MM.1S (cell line): ENCODE measurements around the gene EGR4.
A peak's percentile ranks its signal among the peaks of the same experiment; 100 is the strongest.

Source experiments
- DNase-seq: peaks from one replicate; pipeline ENCODE4 v3.0.0-alpha.2; 2015
- H2AFZ ChIP-seq: fragments of 300-600 bp; sonication (generic); 2 replicates; pipeline ENCODE4 v1.6.0; 2016; ENCODE audit warnings: antibody characterized with exemption, low read length
- H3F3A ChIP-seq: fragments of 300-600 bp; sonication (generic); 2 replicates; pipeline ENCODE4 v1.6.1; 2016; ENCODE audit warnings: mild to moderate bottlenecking, antibody characterized with exemption, low read length, moderate library complexity, mixed read lengths; ENCODE audit not compliant: insufficient read depth
- H3K27ac ChIP-seq: fragments of 300-600 bp; sonication (generic); 2 replicates; pipeline ENCODE4 v1.5.1; 2016; ENCODE audit warnings: mild to moderate bottlenecking, low read length
- H3K27me3 ChIP-seq: fragments of 300-600 bp; sonication (generic); replicated peaks from 2 replicates; pipeline ENCODE4 v1.6.0; 2016; ENCODE audit warnings: low read length; ENCODE audit not compliant: insufficient read depth
- H3K36me3 ChIP-seq: fragments of 300-600 bp; sonication (generic); replicated peaks from 2 replicates; pipeline ENCODE4 v1.6.1; 2016; ENCODE audit warnings: mild to moderate bottlenecking, low read length, mixed read lengths; ENCODE audit not compliant: insufficient read depth
- H3K4me1 ChIP-seq: fragments of 300-600 bp; sonication (generic); 2 replicates; pipeline ENCODE4 v1.6.1; 2016; ENCODE audit warnings: low read length, mixed read lengths
- H3K4me2 ChIP-seq: fragments of 300-600 bp; sonication (generic); 2 replicates; pipeline ENCODE4 v1.6.0; 2016; ENCODE audit warnings: low read depth, low read length
- H3K4me3 ChIP-seq: fragments of 300-600 bp; sonication (generic); 2 replicates; pipeline ENCODE4 v1.5.1; 2016; ENCODE audit warnings: low read length, mixed read lengths
- H3K79me2 ChIP-seq: fragments of 300-600 bp; sonication (generic); 2 replicates; pipeline ENCODE4 v1.6.1; 2016; ENCODE audit warnings: mixed run types, low read length, mixed read lengths
- H3K9ac ChIP-seq: fragments of 300-600 bp; sonication (generic); 2 replicates; pipeline ENCODE4 v1.6.1; 2016; ENCODE audit warnings: low read length, mixed read lengths
- H3K9me2 ChIP-seq: fragments of 300-600 bp; sonication (generic); replicated peaks from 2 replicates; pipeline ENCODE4 v1.6.1; 2016; ENCODE audit warnings: mild to moderate bottlenecking, low read length, mixed read lengths; ENCODE audit not compliant: insufficient read depth
- H3K9me3 ChIP-seq: fragments of 300-600 bp; sonication (generic); replicated peaks from 2 replicates; pipeline ENCODE4 v1.6.1; 2016; ENCODE audit warnings: mild to moderate bottlenecking, low read length, mixed read lengths; ENCODE audit not compliant: insufficient read depth
- H4K20me1 ChIP-seq: fragments of 300-600 bp; sonication (generic); 2 replicates; pipeline ENCODE4 v1.6.1; 2016; ENCODE audit warnings: mild to moderate bottlenecking, low read length, moderate library complexity, mixed read lengths; ENCODE audit not compliant: insufficient read depth
- CTCF ChIP-seq: fragments of 300-600 bp; sonication (generic); IDR thresholded peaks from 2 replicates; pipeline ENCODE4 v1.5.1; 2016; ENCODE audit warnings: antibody characterized with exemption, low read length, mixed read lengths
- EZH2 ChIP-seq: fragments of 300-600 bp; sonication (generic); optimal IDR thresholded peaks from 2 replicates; pipeline ENCODE3; 2017; ENCODE audit warnings: low read depth, mild to moderate bottlenecking, antibody characterized with exemption, low read length, mixed read lengths
- EZH2phosphoT487 ChIP-seq: fragments of 300-600 bp; sonication (generic); IDR thresholded peaks from 2 replicates; pipeline ENCODE4 v1.6.1; 2018; ENCODE audit warnings: antibody characterized with exemption, low read length

EGR4 gene

GRCh38 chr2:73293534-73294171, at the start of gene EGR4:
TSS of gene EGR4 (minus strand) at chr2:73293548. CDS start at chr2:73293317, 231 bp downstream.
- Histone ChIP-seq H3F3A (no peaks in the 10 kb centered on the region), H3K79me2 (no peaks in the 10 kb centered on the region), H3K4me2 (peak within 1 kb of the TSS; percentile 77), H2AFZ (0 out of 2 replicates have a peak within 1 kb of the TSS, but pooled peaks have one; percentile 52), H3K36me3 (no peaks in the 10 kb centered on the region), H3K9me3 (no peaks in the 10 kb centered on the region), H3K27ac (no peak within 1 kb of the TSS), H3K9me2 (no peaks in the 10 kb centered on the region), H3K4me3 (peak within 1 kb of the TSS; percentile 64), H3K9ac (no peak within 1 kb of the TSS), H4K20me1 (no peaks in the 10 kb centered on the region), H3K4me1 (no peaks in the 10 kb centered on the region), H3K27me3 (peaks cover 67% of the 10 kb centered on the region)
- DNase-seq: peak; percentile 76
- TF ChIP-seq EZH2phosphoT487 (no peak), CTCF (0 out of 2 replicates have a peak, but pooled peaks have one; percentile 5)

- no peak for DNase-seq
- no peaks in the 10 kb centered on the region for H3K27me3 ChIP-seq
- no peaks in the 10 kb centered on the region for H4K20me1 ChIP-seq
- no peaks in the 10 kb centered on the region for H3K9me2 ChIP-seq
- no peaks in the 10 kb centered on the region for H3K9me3 ChIP-seq
- no peak for TF ChIP-seq EZH2phosphoT487
- no peak for TF ChIP-seq EZH2
- TF ChIP-seq CTCF: no peak
- no peaks in the 10 kb centered on the region for H3F3A ChIP-seq
- H2AFZ ChIP-seq: no peak overlapping the region
- H3K79me2 ChIP-seq: no peaks in the 10 kb centered on the region
- H3K4me3 ChIP-seq: no peak overlapping the region
- H3K27ac ChIP-seq: no peak overlapping the region
- H3K36me3 ChIP-seq: no peaks in the 10 kb centered on the region
- no peak overlapping the region for H3K9ac ChIP-seq
- peaks cover 11% of the 10 kb centered on the region for H3K4me1 ChIP-seq
- no peak overlapping the region for H3K4me2 ChIP-seq
Observed at GRCh38 chr2:73341039-73341438, 47.7 kb upstream of the EGR4 start.

- H3K9me2 ChIP-seq: no peaks in the 10 kb centered on the region
- TF ChIP-seq EZH2 (no peak), CTCF (no peak), EZH2phosphoT487 (no peak)
- H3K4me1 ChIP-seq: peaks cover 11% of the 10 kb centered on the region
- H3K9ac ChIP-seq: no peak overlapping the region
- no peak overlapping the region for H3K27ac ChIP-seq
- no peaks in the 10 kb centered on the region for H3K9me3 ChIP-seq
- H4K20me1 ChIP-seq: no peaks in the 10 kb centered on the region
- no peaks in the 10 kb centered on the region for H3K36me3 ChIP-seq
- H3K4me3 ChIP-seq: no peak overlapping the region
- H3F3A ChIP-seq: no peaks in the 10 kb centered on the region
- H3K4me2 ChIP-seq: no peak overlapping the region
- H3K27me3 ChIP-seq: no peaks in the 10 kb centered on the region
- no peak for DNase-seq
- H3K79me2 ChIP-seq: no peaks in the 10 kb centered on the region
- no peak overlapping the region for H2AFZ ChIP-seq
Observed at GRCh38 chr2:73339201-73339600, 45.9 kb upstream of the EGR4 start.
